Endothelial cell (in vitro differentiated cells): ENCODE measurements around the gene ZNF559. TPM values are rescaled to one million over a fixed set of nuclear protein-coding genes. Genes with fewer than 3 reads are reported as not detected.

Experiments used
- DNase-seq: peaks from one replicate; pipeline ENCODE4 v3.0.0; 2021; ENCODE audit warnings: low spot score
- H3K27ac Mint-ChIP-seq: one replicate; pipeline ENCODE4 v1.8.0; 2021; ENCODE audit warnings: mixed read lengths, inconsistent platforms; ENCODE audit not compliant: unreplicated experiment
- H3K27me3 Mint-ChIP-seq: one replicate; pipeline ENCODE4 v1.8.0; 2021; ENCODE audit warnings: mild to moderate bottlenecking, moderate library complexity, mixed read lengths, inconsistent platforms; ENCODE audit not compliant: unreplicated experiment
- H3K36me3 Mint-ChIP-seq: one replicate; pipeline ENCODE4 v1.8.0; 2021; ENCODE audit warnings: mild to moderate bottlenecking, low read depth, mixed read lengths, inconsistent platforms; ENCODE audit not compliant: unreplicated experiment
- H3K4me1 Mint-ChIP-seq: one replicate; pipeline ENCODE4 v1.8.0; 2021; ENCODE audit warnings: mild to moderate bottlenecking, mixed read lengths, inconsistent platforms; ENCODE audit not compliant: unreplicated experiment
- H3K4me3 Mint-ChIP-seq: one replicate; pipeline ENCODE4 v1.8.0; 2021; ENCODE audit warnings: mild to moderate bottlenecking, mixed read lengths, inconsistent platforms; ENCODE audit not compliant: unreplicated experiment
- H3K9me3 Mint-ChIP-seq: one replicate; pipeline ENCODE4 v1.8.0; 2021; ENCODE audit warnings: mixed read lengths, inconsistent platforms; ENCODE audit not compliant: unreplicated experiment
- CTCF ChIP-seq: fragments of 200-600 bp; sonication (generic); IDR thresholded peaks from one replicate; pipeline ENCODE4 v1.5.0; 2021; ENCODE audit warnings: antibody characterized with exemption; ENCODE audit not compliant: unreplicated experiment
- total RNA-seq: library from RNA; stranded (reverse); fragmentation: NEBNext Ultra II Directional; extraction: Animal tissue kit (Norgen Biotek cat#: 25700); gene quantifications from one replicate; pipeline ENCODE4 v1.2.1, GENCODE V29; 2021; ENCODE audit not compliant: unreplicated experiment

Gene ZNF559
- total RNA-seq, 1 donor from 2014 or later, result 6.8 TPM

DNA sequence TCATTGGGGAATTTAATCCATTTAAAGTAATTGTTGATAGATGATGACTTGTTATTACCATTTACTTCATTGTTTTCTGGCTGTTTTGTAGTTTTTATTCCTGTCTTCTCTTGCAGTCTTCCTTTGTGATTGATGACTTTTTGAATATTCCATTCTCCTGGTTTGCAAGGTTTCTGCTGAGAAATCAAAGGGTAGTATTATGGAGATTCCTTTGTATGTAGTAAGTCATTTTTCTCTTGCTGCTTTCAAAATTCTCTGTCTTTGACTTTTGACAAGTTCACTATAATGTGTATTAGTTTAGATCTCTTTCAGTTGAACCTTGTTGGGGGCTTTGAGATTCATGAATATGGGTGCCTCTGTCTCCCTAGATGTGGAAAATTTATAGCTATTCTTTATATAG, 6.0 kb downstream of the ZNF559 start:
- no peak for DNase-seq
- H3K9me3 Mint-ChIP-seq, result peaks cover 25% of the 10 kb centered on the region
- H3K4me3 Mint-ChIP-seq, result peak overlapping the region; percentile 73
- H3K27ac Mint-ChIP-seq, result no peak overlapping the region
- TF ChIP-seq CTCF, result no peak
- no peaks in the 10 kb centered on the region for H3K4me1 Mint-ChIP-seq
- peaks cover 48% of the 10 kb centered on the region for H3K36me3 Mint-ChIP-seq
- H3K27me3 Mint-ChIP-seq, result peaks cover 3% of the 10 kb centered on the region

- Mint-ChIP-seq H3K36me3 (peaks cover 59% of the 10 kb centered on the region), H3K27ac (no peak overlapping the region), H3K4me3 (no peak overlapping the region), H3K9me3 (peaks cover 43% of the 10 kb centered on the region), H3K27me3 (peaks cover 2% of the 10 kb centered on the region), H3K4me1 (no peaks in the 10 kb centered on the region)
- no peak for TF ChIP-seq CTCF
- DNase-seq, result no peak
Observed at GRCh38 chr19:9342610-9343304, 18.8 kb downstream of the ZNF559 start.

DNA sequence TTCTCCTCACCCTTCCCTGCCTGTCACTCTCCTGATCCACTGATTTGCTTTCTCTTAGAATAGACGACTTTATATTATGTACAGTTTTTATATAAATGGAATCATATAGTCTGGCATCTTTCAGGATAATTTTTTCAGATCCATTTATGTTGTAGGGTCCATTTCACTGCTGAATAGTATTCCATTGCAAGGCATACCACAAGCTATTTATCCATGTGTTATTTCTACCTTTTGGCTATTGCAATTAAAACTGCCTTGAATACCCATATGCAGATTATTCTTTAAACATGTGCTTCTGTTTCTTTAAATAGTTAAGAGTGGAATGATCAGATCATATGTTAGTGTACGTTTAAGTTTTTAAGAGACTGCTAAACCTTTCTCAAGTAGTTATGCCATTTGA, 21.0 kb downstream of the ZNF559 start:
- no peak overlapping the region for H3K27ac Mint-ChIP-seq
- peaks cover 49% of the 10 kb centered on the region for H3K36me3 Mint-ChIP-seq
- DNase-seq, result no peak
- H3K4me3 Mint-ChIP-seq, result no peak overlapping the region
- no peaks in the 10 kb centered on the region for H3K27me3 Mint-ChIP-seq
- no peak for TF ChIP-seq CTCF
- H3K9me3 Mint-ChIP-seq, result peaks cover 43% of the 10 kb centered on the region
- H3K4me1 Mint-ChIP-seq, result no peaks in the 10 kb centered on the region

GRCh38 chr19:9348253-9348652, 24.3 kb downstream of the ZNF559 start:
- Mint-ChIP-seq H3K4me1 (no peaks in the 10 kb centered on the region), H3K4me3 (no peak overlapping the region), H3K9me3 (peaks cover 36% of the 10 kb centered on the region), H3K36me3 (peaks cover 21% of the 10 kb centered on the region), H3K27me3 (no peaks in the 10 kb centered on the region), H3K27ac (no peak overlapping the region)
- TF ChIP-seq CTCF, result no peak
- no peak for DNase-seq

GRCh38 chr19:9348671-9349070, 24.7 kb downstream of the ZNF559 start:
- Mint-ChIP-seq H3K4me1 (no peaks in the 10 kb centered on the region), H3K36me3 (peaks cover 16% of the 10 kb centered on the region), H3K27me3 (no peaks in the 10 kb centered on the region), H3K4me3 (no peak overlapping the region), H3K27ac (no peak overlapping the region), H3K9me3 (peaks cover 32% of the 10 kb centered on the region)
- no peak for TF ChIP-seq CTCF
- DNase-seq, result no peak
